Gastroesophageal sphincter (tissue), 3 donors: Measurements from ENCODE around the gene ZNF69.

Experiments
- POLR2AphosphoS5 ChIP-seq: sonication (generic); formaldehyde crosslinking; IDR thresholded peaks from one replicate; pipeline ENCODE4 v1.6.1; 2017; ENCODE audit warnings: antibody characterized with exemption
- TF ChIP-seq, protein P1 (sequence below), 4 experiments: fragments of 200-600 bp in 2 of 4; fragments of 450-650 bp in 2 of 4; sonication (generic) in 1 of 4; IDR thresholded peaks; one replicate each; pipeline ENCODE4 v1.5.1; 2017 to 2019; ENCODE audit warnings: antibody characterized with exemption in 4 of 4, mild to moderate bottlenecking in 2 of 4, moderate library complexity in 2 of 4

DNA sequence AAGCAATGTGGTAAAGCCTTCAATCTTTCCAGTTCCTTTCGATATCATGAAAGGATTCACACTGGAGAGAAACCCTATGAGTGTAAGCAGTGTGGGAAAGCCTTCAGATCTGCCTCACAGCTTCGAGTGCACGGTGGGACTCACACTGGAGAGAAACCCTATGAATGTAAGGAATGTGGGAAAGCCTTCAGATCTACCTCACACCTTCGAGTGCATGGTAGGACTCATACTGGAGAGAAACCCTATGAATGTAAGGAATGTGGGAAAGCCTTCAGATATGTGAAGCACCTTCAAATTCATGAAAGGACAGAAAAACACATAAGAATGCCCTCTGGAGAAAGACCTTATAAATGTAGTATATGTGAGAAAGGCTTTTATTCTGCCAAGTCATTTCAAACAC lies 61.6 kb downstream of the ZNF69 start:
- no peak for TF ChIP-seq POLR2AphosphoS5
- TF ChIP-seq, protein P1, sequence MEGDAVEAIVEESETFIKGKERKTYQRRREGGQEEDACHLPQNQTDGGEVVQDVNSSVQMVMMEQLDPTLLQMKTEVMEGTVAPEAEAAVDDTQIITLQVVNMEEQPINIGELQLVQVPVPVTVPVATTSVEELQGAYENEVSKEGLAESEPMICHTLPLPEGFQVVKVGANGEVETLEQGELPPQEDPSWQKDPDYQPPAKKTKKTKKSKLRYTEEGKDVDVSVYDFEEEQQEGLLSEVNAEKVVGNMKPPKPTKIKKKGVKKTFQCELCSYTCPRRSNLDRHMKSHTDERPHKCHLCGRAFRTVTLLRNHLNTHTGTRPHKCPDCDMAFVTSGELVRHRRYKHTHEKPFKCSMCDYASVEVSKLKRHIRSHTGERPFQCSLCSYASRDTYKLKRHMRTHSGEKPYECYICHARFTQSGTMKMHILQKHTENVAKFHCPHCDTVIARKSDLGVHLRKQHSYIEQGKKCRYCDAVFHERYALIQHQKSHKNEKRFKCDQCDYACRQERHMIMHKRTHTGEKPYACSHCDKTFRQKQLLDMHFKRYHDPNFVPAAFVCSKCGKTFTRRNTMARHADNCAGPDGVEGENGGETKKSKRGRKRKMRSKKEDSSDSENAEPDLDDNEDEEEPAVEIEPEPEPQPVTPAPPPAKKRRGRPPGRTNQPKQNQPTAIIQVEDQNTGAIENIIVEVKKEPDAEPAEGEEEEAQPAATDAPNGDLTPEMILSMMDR (IDR thresholded peaks at IDR 0.05) = no peak
